Measurements from ENCODE around the gene PLCL1.

DNA sequence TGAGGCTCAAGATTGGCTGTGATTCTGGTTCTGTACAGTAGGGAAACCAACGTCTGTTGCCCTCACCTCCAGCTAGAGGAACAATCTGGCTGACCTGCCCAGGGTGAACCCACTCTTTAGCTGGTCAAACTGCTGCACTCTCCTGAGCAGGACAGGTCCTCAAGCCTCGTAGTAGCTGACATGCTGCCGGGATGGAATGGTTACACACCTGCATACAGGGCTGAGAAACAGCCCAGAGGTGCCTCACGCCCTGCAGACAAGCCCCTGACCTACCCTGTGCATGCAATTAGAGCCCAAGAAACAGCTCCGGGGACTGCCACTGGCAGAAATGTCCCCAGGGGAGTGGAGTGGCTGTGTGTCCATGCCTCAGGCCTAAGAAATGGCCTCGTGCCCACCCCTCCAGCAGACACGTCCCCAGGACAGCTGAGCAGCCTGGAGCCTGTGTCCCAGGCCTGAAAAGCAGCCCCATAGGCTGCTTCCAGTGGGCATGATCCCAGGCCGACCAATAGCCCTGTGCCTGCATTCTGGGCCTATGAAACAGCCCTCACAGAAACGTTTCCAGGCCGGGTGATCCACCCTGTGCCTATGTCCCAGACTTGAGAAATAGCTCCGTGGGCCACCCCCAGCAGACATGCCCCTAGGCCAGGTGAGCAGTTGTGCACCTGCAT, 44.6 kb upstream of the PLCL1 start:
- TF ChIP-seq, protein P1, sequence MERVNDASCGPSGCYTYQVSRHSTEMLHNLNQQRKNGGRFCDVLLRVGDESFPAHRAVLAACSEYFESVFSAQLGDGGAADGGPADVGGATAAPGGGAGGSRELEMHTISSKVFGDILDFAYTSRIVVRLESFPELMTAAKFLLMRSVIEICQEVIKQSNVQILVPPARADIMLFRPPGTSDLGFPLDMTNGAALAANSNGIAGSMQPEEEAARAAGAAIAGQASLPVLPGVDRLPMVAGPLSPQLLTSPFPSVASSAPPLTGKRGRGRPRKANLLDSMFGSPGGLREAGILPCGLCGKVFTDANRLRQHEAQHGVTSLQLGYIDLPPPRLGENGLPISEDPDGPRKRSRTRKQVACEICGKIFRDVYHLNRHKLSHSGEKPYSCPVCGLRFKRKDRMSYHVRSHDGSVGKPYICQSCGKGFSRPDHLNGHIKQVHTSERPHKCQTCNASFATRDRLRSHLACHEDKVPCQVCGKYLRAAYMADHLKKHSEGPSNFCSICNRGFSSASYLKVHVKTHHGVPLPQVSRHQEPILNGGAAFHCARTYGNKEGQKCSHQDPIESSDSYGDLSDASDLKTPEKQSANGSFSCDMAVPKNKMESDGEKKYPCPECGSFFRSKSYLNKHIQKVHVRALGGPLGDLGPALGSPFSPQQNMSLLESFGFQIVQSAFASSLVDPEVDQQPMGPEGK (CRISPR knock-in tag; IDR thresholded peaks at IDR 0.05; ENCODE audit: borderline replicate concordance), result no peak
- no peak for TF ChIP-seq PPARA (CRISPR knock-in tag; IDR thresholded peaks at IDR 0.05; ENCODE audit: borderline replicate concordance)
- no peak for TF ChIP-seq ARNTL (CRISPR knock-in tag; IDR thresholded peaks at IDR 0.05; ENCODE audit: borderline replicate concordance, low read depth)
- TF ChIP-seq, protein P2, sequence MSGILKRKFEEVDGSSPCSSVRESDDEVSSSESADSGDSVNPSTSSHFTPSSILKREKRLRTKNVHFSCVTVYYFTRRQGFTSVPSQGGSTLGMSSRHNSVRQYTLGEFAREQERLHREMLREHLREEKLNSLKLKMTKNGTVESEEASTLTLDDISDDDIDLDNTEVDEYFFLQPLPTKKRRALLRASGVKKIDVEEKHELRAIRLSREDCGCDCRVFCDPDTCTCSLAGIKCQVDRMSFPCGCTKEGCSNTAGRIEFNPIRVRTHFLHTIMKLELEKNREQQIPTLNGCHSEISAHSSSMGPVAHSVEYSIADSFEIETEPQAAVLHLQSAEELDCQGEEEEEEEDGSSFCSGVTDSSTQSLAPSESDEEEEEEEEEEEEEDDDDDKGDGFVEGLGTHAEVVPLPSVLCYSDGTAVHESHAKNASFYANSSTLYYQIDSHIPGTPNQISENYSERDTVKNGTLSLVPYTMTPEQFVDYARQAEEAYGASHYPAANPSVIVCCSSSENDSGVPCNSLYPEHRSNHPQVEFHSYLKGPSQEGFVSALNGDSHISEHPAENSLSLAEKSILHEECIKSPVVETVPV (CRISPR knock-in tag; IDR thresholded peaks at IDR 0.05), result no peak
- TF ChIP-seq ZNF70 (CRISPR knock-in tag; IDR thresholded peaks at IDR 0.05), result no peak
- no peak for TF ChIP-seq TOX (CRISPR knock-in tag; IDR thresholded peaks at IDR 0.05; ENCODE audit: borderline replicate concordance)
- no peak for TF ChIP-seq ZFP30 (CRISPR knock-in tag; IDR thresholded peaks at IDR 0.05)
- TF ChIP-seq RARB (CRISPR knock-in tag; IDR thresholded peaks at IDR 0.05), result no peak
- no peak for TF ChIP-seq SNAI2 (CRISPR knock-in tag; IDR thresholded peaks at IDR 0.05)
- no peak for TF ChIP-seq ZFP3 (CRISPR knock-in tag; IDR thresholded peaks at IDR 0.05)
- TF ChIP-seq, protein P3, sequence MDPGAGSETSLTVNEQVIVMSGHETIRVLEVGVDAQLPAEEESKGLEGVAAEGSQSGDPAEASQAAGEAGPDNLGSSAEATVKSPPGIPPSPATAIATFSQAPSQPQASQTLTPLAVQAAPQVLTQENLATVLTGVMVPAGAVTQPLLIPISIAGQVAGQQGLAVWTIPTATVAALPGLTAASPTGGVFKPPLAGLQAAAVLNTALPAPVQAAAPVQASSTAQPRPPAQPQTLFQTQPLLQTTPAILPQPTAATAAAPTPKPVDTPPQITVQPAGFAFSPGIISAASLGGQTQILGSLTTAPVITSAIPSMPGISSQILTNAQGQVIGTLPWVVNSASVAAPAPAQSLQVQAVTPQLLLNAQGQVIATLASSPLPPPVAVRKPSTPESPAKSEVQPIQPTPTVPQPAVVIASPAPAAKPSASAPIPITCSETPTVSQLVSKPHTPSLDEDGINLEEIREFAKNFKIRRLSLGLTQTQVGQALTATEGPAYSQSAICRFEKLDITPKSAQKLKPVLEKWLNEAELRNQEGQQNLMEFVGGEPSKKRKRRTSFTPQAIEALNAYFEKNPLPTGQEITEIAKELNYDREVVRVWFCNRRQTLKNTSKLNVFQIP (CRISPR knock-in tag; IDR thresholded peaks at IDR 0.05; ENCODE audit: borderline replicate concordance, low read depth), result no peak
- no peak for TF ChIP-seq OSR1 (CRISPR knock-in tag; IDR thresholded peaks at IDR 0.05)

All from SK-N-SH treated with all-trans-retinoic acid at 6 μM for 48 hours (cell line).